Smooth muscle cell of the brain vasculature (primary cell): ENCODE data around the gene PHRF1.
"Not testable (repeated sequence)": the region's sequence is repeated elsewhere in the genome, so short reads cannot be mapped to it uniquely, and the experiment has no call there.

Source experiments
- DNase-seq: peaks from one replicate; pipeline ENCODE4 v3.0.0-alpha.2; 2012; ENCODE audit warnings: low read depth, low spot score

Gene PHRF1

GRCh38 chr11:573146-573759 is 3.0 kb upstream of the PHRF1 start:
- no peak for DNase-seq

DNA sequence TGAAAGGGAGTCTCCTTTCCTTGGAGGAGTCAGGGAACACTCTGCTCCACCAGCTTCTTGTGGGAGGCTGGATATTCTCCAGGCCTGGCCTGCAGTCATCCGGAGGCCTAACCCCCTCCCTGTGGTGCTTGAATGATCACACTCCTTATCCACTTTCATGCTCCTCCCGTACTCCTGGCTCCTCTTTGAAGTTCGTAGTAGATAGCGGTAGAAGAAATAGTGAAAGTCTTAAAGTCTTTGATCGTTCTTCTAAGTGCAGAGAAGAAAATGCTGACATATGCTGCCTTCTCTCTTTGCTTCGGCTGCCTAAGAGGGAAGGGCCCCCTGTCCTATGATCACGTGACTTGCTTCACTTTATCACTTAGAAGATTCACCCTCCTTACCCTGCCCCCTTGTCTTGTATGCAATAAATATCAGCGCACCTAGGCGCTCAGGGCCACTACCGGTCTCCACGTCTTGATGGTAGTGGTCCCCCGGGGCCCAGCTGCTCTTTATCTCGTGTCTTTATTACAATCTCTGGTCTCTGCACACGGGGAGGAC is 2.2 kb upstream of the PHRF1 start:
- not testable (repeated sequence) for DNase-seq

- DNase-seq = no peak
These were observed 1.5 kb upstream of the PHRF1 start for GRCh38 chr11:574632-575312.

GRCh38 chr11:575313-575995 is 816 bp upstream of the PHRF1 start:
- no peak for DNase-seq

- no peak for DNase-seq
These were observed 741 bp downstream of the PHRF1 start for GRCh38 chr11:576811-577610.

- no peak for DNase-seq
These were observed 1.3 kb downstream of the PHRF1 start for GRCh38 chr11:577611-577894.

DNA sequence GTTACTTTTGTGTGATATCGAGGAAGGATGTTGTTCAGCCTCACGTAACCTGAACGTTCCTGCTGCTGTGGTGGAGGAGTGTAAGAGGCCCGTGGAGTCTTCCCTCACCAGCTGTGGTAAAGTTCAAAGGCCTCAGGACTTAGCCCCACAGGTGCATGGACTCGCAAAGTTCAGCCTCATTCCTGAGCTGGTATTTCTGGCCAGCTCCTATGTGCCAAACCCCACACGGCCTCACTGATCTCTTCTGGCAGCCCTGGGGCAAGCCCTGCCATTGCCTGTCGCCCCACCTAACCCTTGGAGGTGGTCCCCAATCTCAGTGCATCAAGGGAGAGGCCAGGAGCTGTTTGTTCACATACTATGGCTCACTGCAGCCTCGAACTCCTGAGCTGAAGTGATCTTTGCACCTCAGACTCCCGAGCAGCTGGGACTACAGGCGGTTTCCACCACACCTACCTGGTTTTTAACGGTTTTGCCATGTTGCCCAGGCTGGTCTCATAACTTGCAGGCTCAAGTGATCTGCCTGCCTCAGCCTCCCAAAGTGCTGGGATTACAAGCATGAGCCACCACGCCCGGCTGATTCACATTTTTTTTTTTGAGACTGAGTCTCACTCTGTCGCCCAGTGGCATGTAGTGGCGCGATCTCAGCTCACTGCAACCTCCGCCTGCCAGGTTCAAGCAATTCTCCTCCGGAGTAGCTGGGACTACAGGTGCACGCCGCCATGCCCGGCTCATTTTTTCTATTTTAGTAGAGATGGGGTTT is 2.2 kb downstream of the PHRF1 start:
- DNase-seq = no peak

GRCh38 chr11:579830-580601 is 3.7 kb downstream of the PHRF1 start:
- no peak for DNase-seq

DNA sequence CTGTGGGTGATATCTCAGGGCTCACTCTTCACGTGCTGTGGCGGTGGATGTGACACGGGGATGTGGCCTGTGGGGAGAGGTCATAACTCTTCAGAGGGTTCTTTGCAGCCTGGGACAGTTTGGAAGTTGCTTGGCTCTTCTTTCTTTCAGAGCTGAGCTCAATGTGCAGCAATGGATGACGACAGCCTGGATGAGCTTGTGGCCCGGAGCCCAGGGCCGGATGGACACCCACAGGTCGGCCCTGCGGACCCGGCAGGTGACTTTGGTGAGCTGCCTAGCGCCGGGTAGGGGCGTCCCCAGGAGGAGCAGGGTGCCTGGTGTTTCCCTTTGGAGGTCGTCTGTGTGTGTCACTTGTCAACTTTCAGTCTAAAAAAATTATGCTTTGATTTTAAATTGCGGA is 5.1 kb downstream of the PHRF1 start:
- DNase-seq = no peak

DNA sequence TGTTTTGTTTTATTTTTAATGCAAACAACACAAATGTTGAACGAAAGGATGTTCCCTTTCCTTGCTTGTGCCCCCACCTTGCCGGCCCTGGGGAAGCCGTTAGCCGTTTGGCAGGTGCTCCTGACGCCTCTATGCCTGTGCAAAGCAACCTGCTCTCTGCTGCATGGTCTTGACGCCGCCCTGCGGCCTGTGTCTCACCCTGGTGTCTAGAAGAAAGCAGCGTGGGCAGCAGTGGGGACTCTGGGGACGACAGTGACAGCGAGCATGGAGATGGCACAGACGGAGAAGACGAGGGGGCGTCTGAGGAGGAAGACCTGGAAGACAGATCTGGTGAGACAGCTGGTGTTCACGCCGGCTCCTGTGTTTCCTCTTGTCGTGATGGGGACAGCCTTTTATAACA is 5.5 kb downstream of the PHRF1 start:
- no peak for DNase-seq

GRCh38 chr11:584287-584686 is 8.0 kb downstream of the PHRF1 start:
- DNase-seq = no peak

GRCh38 chr11:586376-587316 is 10.4 kb downstream of the PHRF1 start:
- no peak for DNase-seq

DNA sequence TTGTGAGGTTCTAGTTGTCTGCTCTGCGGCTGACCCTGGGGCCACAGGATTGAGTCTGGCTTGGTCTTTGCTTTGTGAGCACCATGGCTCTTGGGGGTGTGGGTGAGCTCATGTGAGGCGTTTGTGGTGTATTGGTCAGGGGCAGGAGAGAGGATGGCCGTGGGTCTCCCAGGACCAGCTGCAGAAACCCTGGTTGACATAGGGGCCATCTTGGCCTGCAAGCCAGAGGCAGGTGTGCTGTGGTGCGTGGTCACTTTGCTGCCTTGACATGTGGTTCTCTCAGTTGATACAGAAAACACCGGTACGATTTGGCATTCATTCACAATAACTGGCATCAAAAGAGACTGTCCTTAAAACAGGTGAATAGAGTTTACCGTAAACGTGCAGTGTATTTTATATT is 11.3 kb downstream of the PHRF1 start:
- DNase-seq = no peak

GRCh38 chr11:587978-588380 is 11.7 kb downstream of the PHRF1 start:
- no peak for DNase-seq

DNA sequence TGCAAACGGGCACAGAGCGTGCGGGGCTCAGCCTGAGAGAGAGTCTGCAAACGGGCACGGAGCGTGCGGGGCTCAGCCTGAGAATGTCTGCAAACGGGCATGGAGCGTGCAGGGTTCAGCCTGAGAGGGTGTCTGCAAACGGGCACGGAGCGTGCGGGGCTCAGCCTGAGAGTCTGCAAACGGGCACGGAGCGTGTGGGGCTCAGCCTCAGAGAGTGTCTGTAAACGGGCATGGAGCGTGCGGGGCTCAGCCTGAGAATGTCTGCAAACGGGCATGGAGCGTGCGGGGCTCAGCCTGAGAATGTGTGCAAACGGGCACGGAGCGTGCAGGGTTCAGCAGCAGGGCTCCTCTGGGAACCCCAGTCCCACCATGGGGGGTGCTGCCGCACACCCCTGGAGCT is 13.5 kb downstream of the PHRF1 start:
- DNase-seq = no peak

- no peak for DNase-seq
These were observed 14.7 kb downstream of the PHRF1 start for GRCh38 chr11:590997-591396.

- DNase-seq = no peak
These were observed 16.2 kb downstream of the PHRF1 start for GRCh38 chr11:592501-592900.

- DNase-seq = no peak
These were observed 16.6 kb downstream of the PHRF1 start for GRCh38 chr11:592918-593317.

DNA sequence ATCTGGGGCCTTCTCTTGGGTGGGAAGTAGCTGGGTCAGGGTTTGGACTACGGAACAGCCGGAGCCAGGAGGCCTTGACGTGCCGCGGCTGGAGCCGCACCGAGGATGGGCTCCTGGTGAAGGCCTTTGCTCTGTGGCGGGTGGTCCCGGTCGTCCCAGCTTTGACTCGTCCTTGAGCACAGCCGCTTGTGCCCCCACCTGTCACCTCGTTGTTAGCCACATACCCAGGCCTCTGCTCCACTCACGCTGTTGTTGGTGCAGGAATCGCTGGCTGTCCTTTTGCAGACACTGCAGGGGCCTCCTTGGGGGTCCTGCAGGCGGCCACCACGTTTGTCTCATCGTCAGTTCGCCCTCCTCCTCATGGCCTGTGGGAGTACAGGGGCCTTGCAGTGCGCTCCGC is 17.1 kb downstream of the PHRF1 start:
- no peak for DNase-seq

DNA sequence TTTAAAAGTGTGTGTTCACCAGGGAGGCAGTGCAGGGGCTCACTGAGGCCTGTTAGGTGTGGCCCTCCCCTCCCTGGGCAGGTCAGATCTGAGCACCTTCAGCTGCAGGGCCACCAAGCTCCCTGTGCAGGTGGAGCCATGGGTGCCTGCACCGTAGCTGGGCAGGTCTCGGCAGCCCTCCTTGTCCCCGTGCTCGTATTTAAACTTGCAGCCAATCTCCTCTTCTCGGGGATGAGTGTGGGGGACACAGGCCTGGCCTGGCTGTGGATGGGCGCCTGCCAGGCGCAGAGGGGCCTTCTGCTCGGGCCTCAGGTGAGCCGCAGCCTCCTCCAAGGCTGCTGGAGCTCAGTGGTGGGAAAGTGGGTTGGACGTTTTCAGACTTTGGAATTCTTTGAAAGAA is 19.1 kb downstream of the PHRF1 start:
- DNase-seq = no peak
